Measurements from ENCODE around the gene SLC9A3. TPM values are rescaled to one million over a fixed set of nuclear protein-coding genes. Genes with fewer than 3 reads are reported as not detected.

The SLC9A3 gene
- polyA plus RNA-seq, 1 of the 3 experiments (the other 2 are of a cell fraction), result 1.9 TPM

DNA sequence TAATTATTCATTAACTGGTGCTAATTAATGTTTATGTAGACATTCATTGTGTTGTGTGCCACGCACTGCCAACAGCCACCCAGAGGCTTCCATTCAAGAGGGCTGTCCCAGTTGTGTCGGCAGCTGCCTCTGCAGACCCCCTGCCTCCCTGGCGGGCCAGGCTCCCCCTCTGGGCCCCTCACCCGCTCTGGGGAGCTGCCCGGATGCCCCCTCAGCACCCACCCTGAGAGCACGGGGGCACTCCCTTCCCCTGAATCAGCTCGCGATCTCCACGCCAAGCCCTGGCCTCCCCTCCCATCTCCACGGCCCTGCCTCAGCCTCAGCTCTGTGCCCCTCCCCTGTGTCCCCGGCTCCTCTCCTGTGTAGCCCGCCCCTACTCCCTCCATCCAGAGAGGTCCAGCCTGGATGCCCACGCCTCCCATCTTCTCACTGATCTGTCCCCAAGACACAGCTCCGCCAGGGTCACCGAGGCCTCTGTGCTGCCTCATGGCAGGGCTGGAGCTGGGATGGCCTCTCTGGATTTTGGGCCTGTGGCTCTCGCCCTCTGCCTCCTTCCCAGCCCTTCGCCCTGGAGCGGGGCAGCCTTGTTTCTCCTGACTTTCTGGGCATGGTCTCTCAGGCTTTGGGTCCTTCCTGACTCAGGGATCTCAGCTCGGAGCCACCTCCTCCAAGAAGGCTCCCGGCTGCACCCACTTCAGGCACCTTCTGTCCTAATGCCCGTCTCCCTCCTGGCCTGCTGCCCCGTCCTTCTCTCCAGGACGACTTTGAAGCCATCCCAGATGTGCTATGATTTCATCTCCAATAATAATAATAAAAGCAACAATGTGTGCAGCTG is 16.0 kb upstream of the SLC9A3 start:
- Histone ChIP-seq H3K9me2 (no peaks in the 10 kb centered on the region), H3K27me3 (ENCODE audit: insufficient read depth) (no peaks in the 10 kb centered on the region), H3K79me2 (ENCODE audit: insufficient read depth) (no peaks in the 10 kb centered on the region), H3F3A (replicated peaks; ENCODE audit: insufficient read depth) (no peaks in the 10 kb centered on the region), H2AFZ (ENCODE audit: low read depth) (no peak overlapping the region), H3K9ac (no peak overlapping the region), H4K20me1 (ENCODE audit: insufficient read depth) (no peaks in the 10 kb centered on the region), H3K4me3 (ENCODE audit: low read depth in 2 of 2, low read length in 1 of 2) (no peak overlapping the region), H3K4me1 (ENCODE audit: control insufficient read depth in 1 of 2, insufficient read depth in 2 of 2, low read depth in 1 of 2, low read length in 1 of 2) (no peaks in the 10 kb centered on the region; a peak in 1 of 4 replicates), H3K27ac (ENCODE audit: low read depth in 2 of 2, low read length in 1 of 2) (no peak overlapping the region), H3K9me3 (no peaks in the 10 kb centered on the region), H3K36me3 (replicated peaks in 1 of 2; ENCODE audit: control insufficient read depth in 1 of 2, insufficient read depth in 2 of 2, low read length in 1 of 2) (no peaks in the 10 kb centered on the region), H3K4me2 (no peak overlapping the region)
- TF ChIP-seq USF1 (IDR thresholded peaks at IDR 0.05; ENCODE audit: borderline replicate concordance, low read depth) (no peak), NRF1 (IDR thresholded peaks at IDR 0.05; ENCODE audit: low read depth, low read length) (no peak), YY1 (IDR thresholded peaks at IDR 0.05; ENCODE audit: low read depth) (no peak), TEAD4 (IDR thresholded peaks at IDR 0.05; ENCODE audit: borderline replicate concordance, insufficient read depth) (no peak), ELF1 (IDR thresholded peaks at IDR 0.05) (no peak), RFX5 (IDR thresholded peaks at IDR 0.05; ENCODE audit: low read length) (no peak), RCOR1 (IDR thresholded peaks at IDR 0.05; ENCODE audit: low read length) (no peak), NFIC (IDR thresholded peaks at IDR 0.05; ENCODE audit: borderline replicate concordance) (no peak), MXI1 (IDR thresholded peaks at IDR 0.05; ENCODE audit: low read depth, low read length) (no peak), RXRA (IDR thresholded peaks at IDR 0.05; ENCODE audit: borderline replicate concordance, low read depth) (no peak), FOXJ3 (CRISPR knock-in tag; IDR thresholded peaks at IDR 0.05) (no peak), FOSL2 (IDR thresholded peaks at IDR 0.05; ENCODE audit: borderline replicate concordance, low read depth) (no peak), FOXM1 (IDR thresholded peaks at IDR 0.05; ENCODE audit: low read depth) (no peak)
- TF ChIP-seq, protein P1, sequence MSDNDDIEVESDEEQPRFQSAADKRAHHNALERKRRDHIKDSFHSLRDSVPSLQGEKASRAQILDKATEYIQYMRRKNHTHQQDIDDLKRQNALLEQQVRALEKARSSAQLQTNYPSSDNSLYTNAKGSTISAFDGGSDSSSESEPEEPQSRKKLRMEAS (IDR thresholded peaks at IDR 0.05; ENCODE audit: low read depth), result no peak
- TF ChIP-seq, protein P2, sequence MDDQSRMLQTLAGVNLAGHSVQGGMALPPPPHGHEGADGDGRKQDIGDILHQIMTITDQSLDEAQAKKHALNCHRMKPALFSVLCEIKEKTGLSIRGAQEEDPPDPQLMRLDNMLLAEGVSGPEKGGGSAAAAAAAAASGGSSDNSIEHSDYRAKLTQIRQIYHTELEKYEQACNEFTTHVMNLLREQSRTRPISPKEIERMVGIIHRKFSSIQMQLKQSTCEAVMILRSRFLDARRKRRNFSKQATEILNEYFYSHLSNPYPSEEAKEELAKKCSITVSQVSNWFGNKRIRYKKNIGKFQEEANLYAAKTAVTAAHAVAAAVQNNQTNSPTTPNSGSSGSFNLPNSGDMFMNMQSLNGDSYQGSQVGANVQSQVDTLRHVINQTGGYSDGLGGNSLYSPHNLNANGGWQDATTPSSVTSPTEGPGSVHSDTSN (IDR thresholded peaks at IDR 0.05), result no peak
- TF ChIP-seq, protein P3, sequence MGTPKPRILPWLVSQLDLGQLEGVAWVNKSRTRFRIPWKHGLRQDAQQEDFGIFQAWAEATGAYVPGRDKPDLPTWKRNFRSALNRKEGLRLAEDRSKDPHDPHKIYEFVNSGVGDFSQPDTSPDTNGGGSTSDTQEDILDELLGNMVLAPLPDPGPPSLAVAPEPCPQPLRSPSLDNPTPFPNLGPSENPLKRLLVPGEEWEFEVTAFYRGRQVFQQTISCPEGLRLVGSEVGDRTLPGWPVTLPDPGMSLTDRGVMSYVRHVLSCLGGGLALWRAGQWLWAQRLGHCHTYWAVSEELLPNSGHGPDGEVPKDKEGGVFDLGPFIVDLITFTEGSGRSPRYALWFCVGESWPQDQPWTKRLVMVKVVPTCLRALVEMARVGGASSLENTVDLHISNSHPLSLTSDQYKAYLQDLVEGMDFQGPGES (IDR thresholded peaks at IDR 0.05; ENCODE audit: low read depth, low read length), result no peak
- TF ChIP-seq, protein P4, sequence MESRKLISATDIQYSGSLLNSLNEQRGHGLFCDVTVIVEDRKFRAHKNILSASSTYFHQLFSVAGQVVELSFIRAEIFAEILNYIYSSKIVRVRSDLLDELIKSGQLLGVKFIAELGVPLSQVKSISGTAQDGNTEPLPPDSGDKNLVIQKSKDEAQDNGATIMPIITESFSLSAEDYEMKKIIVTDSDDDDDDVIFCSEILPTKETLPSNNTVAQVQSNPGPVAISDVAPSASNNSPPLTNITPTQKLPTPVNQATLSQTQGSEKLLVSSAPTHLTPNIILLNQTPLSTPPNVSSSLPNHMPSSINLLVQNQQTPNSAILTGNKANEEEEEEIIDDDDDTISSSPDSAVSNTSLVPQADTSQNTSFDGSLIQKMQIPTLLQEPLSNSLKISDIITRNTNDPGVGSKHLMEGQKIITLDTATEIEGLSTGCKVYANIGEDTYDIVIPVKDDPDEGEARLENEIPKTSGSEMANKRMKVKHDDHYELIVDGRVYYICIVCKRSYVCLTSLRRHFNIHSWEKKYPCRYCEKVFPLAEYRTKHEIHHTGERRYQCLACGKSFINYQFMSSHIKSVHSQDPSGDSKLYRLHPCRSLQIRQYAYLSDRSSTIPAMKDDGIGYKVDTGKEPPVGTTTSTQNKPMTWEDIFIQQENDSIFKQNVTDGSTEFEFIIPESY (IDR thresholded peaks at IDR 0.05; ENCODE audit: borderline replicate concordance, low read depth), result no peak
- TF ChIP-seq, protein P5, sequence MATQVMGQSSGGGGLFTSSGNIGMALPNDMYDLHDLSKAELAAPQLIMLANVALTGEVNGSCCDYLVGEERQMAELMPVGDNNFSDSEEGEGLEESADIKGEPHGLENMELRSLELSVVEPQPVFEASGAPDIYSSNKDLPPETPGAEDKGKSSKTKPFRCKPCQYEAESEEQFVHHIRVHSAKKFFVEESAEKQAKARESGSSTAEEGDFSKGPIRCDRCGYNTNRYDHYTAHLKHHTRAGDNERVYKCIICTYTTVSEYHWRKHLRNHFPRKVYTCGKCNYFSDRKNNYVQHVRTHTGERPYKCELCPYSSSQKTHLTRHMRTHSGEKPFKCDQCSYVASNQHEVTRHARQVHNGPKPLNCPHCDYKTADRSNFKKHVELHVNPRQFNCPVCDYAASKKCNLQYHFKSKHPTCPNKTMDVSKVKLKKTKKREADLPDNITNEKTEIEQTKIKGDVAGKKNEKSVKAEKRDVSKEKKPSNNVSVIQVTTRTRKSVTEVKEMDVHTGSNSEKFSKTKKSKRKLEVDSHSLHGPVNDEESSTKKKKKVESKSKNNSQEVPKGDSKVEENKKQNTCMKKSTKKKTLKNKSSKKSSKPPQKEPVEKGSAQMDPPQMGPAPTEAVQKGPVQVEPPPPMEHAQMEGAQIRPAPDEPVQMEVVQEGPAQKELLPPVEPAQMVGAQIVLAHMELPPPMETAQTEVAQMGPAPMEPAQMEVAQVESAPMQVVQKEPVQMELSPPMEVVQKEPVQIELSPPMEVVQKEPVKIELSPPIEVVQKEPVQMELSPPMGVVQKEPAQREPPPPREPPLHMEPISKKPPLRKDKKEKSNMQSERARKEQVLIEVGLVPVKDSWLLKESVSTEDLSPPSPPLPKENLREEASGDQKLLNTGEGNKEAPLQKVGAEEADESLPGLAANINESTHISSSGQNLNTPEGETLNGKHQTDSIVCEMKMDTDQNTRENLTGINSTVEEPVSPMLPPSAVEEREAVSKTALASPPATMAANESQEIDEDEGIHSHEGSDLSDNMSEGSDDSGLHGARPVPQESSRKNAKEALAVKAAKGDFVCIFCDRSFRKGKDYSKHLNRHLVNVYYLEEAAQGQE (IDR thresholded peaks at IDR 0.05; ENCODE audit: low read depth, low read length), result no peak
- ChIA-PET CTCF (interaction anchor here (1.5 kb wide), 1 partner anchor 11 kb away, joined by 4 read pairs; no protein-coding TSS in a partner anchor), POLR2A (no interaction called here)
- 62% methylated on average over 20 of the region's 23 CpGs for WGBS (ENCODE audit: low lambda C conversion rate)
- no peak for DNase-seq
